Adrenal gland (tissue), 12 donors: ENCODE measurements around the gene ACTA2. TPM values are rescaled to one million over a fixed set of nuclear protein-coding genes. Genes with fewer than 3 reads are reported as not detected.

Source experiments
- polyA plus RNA-seq, 3 donors: library from polyadenylated mRNA; stranded (reverse); fragments of 200-250 nt in 2 of 3; fragments of 350-450 nt in 1 of 3; fragmentation: Illumina TruSeq in 1 of 3; extraction: RNeasy Lipid Tissue Mini Kit (QIAGEN cat#74804) in 1 of 3; gene quantifications; one replicate each; pipeline ENCODE4 v1.2.3, GENCODE V29; 2013 to 2014
- small RNA-seq, 2 donors: library from RNA; depleted of rRNA; stranded (forward); fragments of <200 nt; gene quantifications; one replicate each; pipeline ENCODE3, GENCODE V24; 2016
- total RNA-seq, 9 donors: library from RNA; depleted of rRNA in 4 of 9; stranded (reverse); fragments of >200 nt in 4 of 9; fragments of 120-200 nt in 1 of 9; fragmentation: NEBNext Ultra II Directional in 1 of 9; extraction: Animal tissue kit (Norgen Biotek cat#: 25700) in 1 of 9; gene quantifications; one replicate each; pipeline versions ENCODE4 v1.1.0 to v1.2.4, GENCODE V29; 2013 to 2023
- donor health status: healthy with polysubstance abuse.
- donor health status: Bipolar disorder and iron deficiency.
- donor health status: DM: yes; HTN: yes; CAD: no.
- donor health status: DM: no; HTN: no; CAD: no.
- donor health status: DM: no; HTN: no; CAD: no.
- donor health status: DM: yes; HTN: yes; CAD: no.

ACTA2 gene
- total and polyA plus RNA-seq, 12 donors = 48.5 to 529 (median 320) TPM

Small RNA genes lying within 50 kb of the gene (small RNA-seq; reads per million reads assigned to genes)
- gene RF02116 = 0 reads per million in 2 donors

Other genes with a start within 250 kb of the ACTA2 start
- gene LIPK, start 246.5 kb downstream of the ACTA2 start, total RNA-seq = not detected
- gene LIPK, start 246.5 kb downstream of the ACTA2 start, polyA plus RNA-seq = not detected
- gene LIPN, start 192.8 kb downstream of the ACTA2 start, total RNA-seq = under 1 TPM in 3 of 9 donors, not detected in 6; 0.11 to 0.46 (median 0.41) TPM
- gene LIPN, start 192.8 kb downstream of the ACTA2 start, polyA plus RNA-seq = not detected
- not detected for gene LIPM, start 150.0 kb downstream of the ACTA2 start, total RNA-seq
- gene LIPM, start 150.0 kb downstream of the ACTA2 start, polyA plus RNA-seq = not detected
- gene ANKRD22, start 100.9 kb downstream of the ACTA2 start, total RNA-seq = 1 to 10 TPM in 1 of 9 donors, under 1 TPM in 4, not detected in 4; 0.33 to 2.0 (median 0.42) TPM
- 1 to 10 TPM in 1 of 3 donors, under 1 TPM in 2; 0.29 to 1.9 (median 0.37) TPM for gene ANKRD22, start 100.9 kb downstream of the ACTA2 start, polyA plus RNA-seq
- gene STAMBPL1, start 72.5 kb downstream of the ACTA2 start, total RNA-seq = 100 to 1,000 TPM in 1 of 9 donors, 10 to 100 TPM in 8; 11.0 to 108 (median 55.2) TPM
- 10 to 100 TPM; 22.0 to 49.2 (median 27.0) TPM for gene STAMBPL1, start 72.5 kb downstream of the ACTA2 start, polyA plus RNA-seq
- 100 to 1,000 TPM in 1 of 9 donors, 10 to 100 TPM in 7, 1 to 10 TPM in 1; 9.8 to 236 (median 56.9) TPM for gene FAS, start 38.0 kb upstream of the ACTA2 start, total RNA-seq
- 10 to 100 TPM; 14.4 to 58.9 (median 18.6) TPM for gene FAS, start 38.0 kb upstream of the ACTA2 start, polyA plus RNA-seq